ENCODE results near the gene SNX8.

DNA sequence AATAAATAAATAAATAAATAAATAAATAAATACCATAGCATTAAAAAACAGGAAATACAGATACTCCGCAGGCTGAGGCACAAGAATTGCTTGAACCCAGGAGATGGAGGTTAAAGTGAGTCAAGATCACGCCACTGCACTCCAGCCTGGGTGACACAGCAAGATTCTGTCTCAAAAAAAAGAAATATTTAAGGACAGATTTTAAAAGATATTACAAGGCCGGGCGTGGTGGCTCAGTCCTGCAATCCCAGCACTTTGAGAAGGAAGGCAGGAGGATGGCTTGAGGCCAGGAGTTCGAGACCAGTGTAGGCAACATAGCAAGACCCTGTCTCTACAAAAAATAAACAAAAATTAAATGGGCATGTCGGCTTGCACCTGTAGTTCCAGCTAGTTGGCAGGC, 17.5 kb upstream of the SNX8 start:
- TF ChIP-seq, protein P1, sequence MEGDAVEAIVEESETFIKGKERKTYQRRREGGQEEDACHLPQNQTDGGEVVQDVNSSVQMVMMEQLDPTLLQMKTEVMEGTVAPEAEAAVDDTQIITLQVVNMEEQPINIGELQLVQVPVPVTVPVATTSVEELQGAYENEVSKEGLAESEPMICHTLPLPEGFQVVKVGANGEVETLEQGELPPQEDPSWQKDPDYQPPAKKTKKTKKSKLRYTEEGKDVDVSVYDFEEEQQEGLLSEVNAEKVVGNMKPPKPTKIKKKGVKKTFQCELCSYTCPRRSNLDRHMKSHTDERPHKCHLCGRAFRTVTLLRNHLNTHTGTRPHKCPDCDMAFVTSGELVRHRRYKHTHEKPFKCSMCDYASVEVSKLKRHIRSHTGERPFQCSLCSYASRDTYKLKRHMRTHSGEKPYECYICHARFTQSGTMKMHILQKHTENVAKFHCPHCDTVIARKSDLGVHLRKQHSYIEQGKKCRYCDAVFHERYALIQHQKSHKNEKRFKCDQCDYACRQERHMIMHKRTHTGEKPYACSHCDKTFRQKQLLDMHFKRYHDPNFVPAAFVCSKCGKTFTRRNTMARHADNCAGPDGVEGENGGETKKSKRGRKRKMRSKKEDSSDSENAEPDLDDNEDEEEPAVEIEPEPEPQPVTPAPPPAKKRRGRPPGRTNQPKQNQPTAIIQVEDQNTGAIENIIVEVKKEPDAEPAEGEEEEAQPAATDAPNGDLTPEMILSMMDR (IDR thresholded peaks at IDR 0.05; ENCODE audit: poor library complexity) = no peak
- no peak for TF ChIP-seq EZH2phosphoT487 (IDR thresholded peaks at IDR 0.05; ENCODE audit: low read depth, severe bottlenecking, unreplicated experiment)
- no peak for TF ChIP-seq EZH2 (IDR thresholded peaks at IDR 0.05; ENCODE audit: borderline replicate concordance)

Data from hepatocyte (in vitro differentiated cells).